HG02840 (cell line): ENCODE results near the gene DMRTB1.

Source experiments
- ATAC-seq: cut with Tn5 transposase; IDR thresholded peaks from one replicate; pipeline ENCODE4 v1.9.1; 2021; ENCODE audit warnings: mild to moderate bottlenecking, moderate library complexity, moderate number of reproducible peaks; ENCODE audit not compliant: unreplicated experiment, low FRiP score

The DMRTB1 gene

GRCh38 chr1:53507116-53507820 lies 48.1 kb downstream of the DMRTB1 start:
- no peak for ATAC-seq

GRCh38 chr1:53508056-53508990 lies 49.1 kb downstream of the DMRTB1 start:
- no peak for ATAC-seq

GRCh38 chr1:53508991-53509666 lies 49.9 kb downstream of the DMRTB1 start:
- ATAC-seq: no peak

GRCh38 chr1:53509775-53510174 lies 50.6 kb downstream of the DMRTB1 start:
- ATAC-seq: no peak

GRCh38 chr1:53510215-53510614 lies 51.0 kb downstream of the DMRTB1 start:
- ATAC-seq: no peak

GRCh38 chr1:53511323-53511932 lies 52.2 kb downstream of the DMRTB1 start:
- ATAC-seq: no peak

GRCh38 chr1:53511933-53512806 lies 53.0 kb downstream of the DMRTB1 start:
- ATAC-seq: no peak

- ATAC-seq: no peak
Observed at GRCh38 chr1:53512807-53513755, 53.9 kb downstream of the DMRTB1 start.

- no peak for ATAC-seq
Observed at GRCh38 chr1:53513846-53514245, 54.6 kb downstream of the DMRTB1 start.

GRCh38 chr1:53514436-53514835 lies 55.2 kb downstream of the DMRTB1 start:
- no peak for ATAC-seq

- ATAC-seq: no peak
Observed at GRCh38 chr1:53516181-53516580, 57.0 kb downstream of the DMRTB1 start.
